Mesodermal cell (in vitro differentiated cells): ENCODE measurements around the gene DNAJC18.

Experiments
- H3K27ac ChIP-seq: 2 replicates; pipeline ENCODE4 v1.7.0; 2013; ENCODE audit warnings: mild to moderate bottlenecking, low read depth, low read length, moderate library complexity; ENCODE audit not compliant: severe bottlenecking
- H3K36me3 ChIP-seq: 2 replicates; pipeline ENCODE4 v1.7.1; 2013; ENCODE audit warnings: mild to moderate bottlenecking, low read length, moderate library complexity; ENCODE audit not compliant: control insufficient read depth, insufficient read depth
- H3K4me1 ChIP-seq: one replicate; pipeline ENCODE4 v1.7.1; 2013; ENCODE audit warnings: mild to moderate bottlenecking, low read length; ENCODE audit not compliant: insufficient read depth, control insufficient read depth, poor library complexity, severe bottlenecking
- H3K4me3 ChIP-seq: 2 replicates; pipeline ENCODE4 v1.7.0; 2013; ENCODE audit warnings: low read length, control low read depth, mild to moderate bottlenecking; ENCODE audit not compliant: insufficient read depth, poor library complexity, severe bottlenecking; ENCODE audit errors: extremely low read depth
- H3K9me3 ChIP-seq: 2 replicates; pipeline ENCODE4 v1.7.1; 2013; ENCODE audit warnings: mild to moderate bottlenecking, low read length, moderate library complexity; ENCODE audit not compliant: control insufficient read depth
- WGBS, 2 experiments: methylation state at CpG; one replicate each; pipeline ENCODE4 v1.1.5; 2013; ENCODE audit warnings: missing lambda C conversion rate in 2 of 2; ENCODE audit not compliant: insufficient coverage in 2 of 2; 5-methylcytosine and 5-hydroxymethylcytosine counted together

The DNAJC18 gene

DNA sequence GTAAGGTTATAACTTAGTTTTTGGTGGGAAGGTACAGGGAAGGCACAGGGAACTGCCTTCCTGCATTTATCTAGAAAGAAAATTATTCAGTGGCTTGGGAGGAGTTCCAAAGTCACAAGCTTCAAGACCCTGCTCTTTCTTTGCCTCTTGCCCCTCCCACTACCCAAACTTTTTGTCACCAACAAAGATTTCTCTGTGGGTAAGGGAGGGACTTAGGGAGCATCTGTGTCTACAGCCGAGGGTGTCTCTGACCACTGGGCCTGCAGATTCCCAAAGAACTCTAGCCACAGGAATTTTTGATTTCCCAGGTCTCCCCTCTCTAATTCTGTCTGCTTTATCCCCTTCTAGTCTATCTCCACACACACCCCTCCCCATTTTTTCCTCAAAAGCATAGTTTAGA lies 21.1 kb upstream of the DNAJC18 start:
- Histone ChIP-seq H3K4me1 (peaks cover 34% of the 10 kb centered on the region), H3K9me3 (no peaks in the 10 kb centered on the region), H3K36me3 (no peaks in the 10 kb centered on the region), H3K27ac (no peak overlapping the region), H3K4me3 (no peak overlapping the region)
- WGBS, 2 experiments: 100% methylated on average over 1 of the region's 1 CpG; no CpG with 5 or more reads in 1 of the 2 experiments

GRCh38 chr5:139459451-139459934 lies 20.2 kb upstream of the DNAJC18 start:
- no peak overlapping the region for H3K4me3 ChIP-seq
- WGBS, 2 experiments: 80 to 84% methylated on average over 7 to 8 of the region's 8 CpGs
- H3K4me1 ChIP-seq: peaks cover 34% of the 10 kb centered on the region
- peak overlapping the region; percentile 29 for H3K27ac ChIP-seq
- H3K36me3 ChIP-seq: no peaks in the 10 kb centered on the region
- H3K9me3 ChIP-seq: no peaks in the 10 kb centered on the region

- Histone ChIP-seq H3K36me3 (no peaks in the 10 kb centered on the region), H3K27ac (no peak overlapping the region), H3K4me1 (peaks cover 34% of the 10 kb centered on the region), H3K9me3 (no peaks in the 10 kb centered on the region), H3K4me3 (no peak overlapping the region)
- WGBS, 2 experiments: 84 to 100% methylated on average over 3 to 6 of the region's 8 CpGs
These were observed 19.5 kb upstream of the DNAJC18 start for GRCh38 chr5:139458580-139459407.

- no peak overlapping the region for H3K4me3 ChIP-seq
- H3K36me3 ChIP-seq: no peaks in the 10 kb centered on the region
- H3K27ac ChIP-seq: no peak overlapping the region
- WGBS, 2 experiments: 90 to 97% methylated on average over 2 to 5 of the region's 5 CpGs
- H3K4me1 ChIP-seq: peaks cover 31% of the 10 kb centered on the region
- no peaks in the 10 kb centered on the region for H3K9me3 ChIP-seq
These were observed 18.5 kb upstream of the DNAJC18 start for GRCh38 chr5:139457653-139458306.

DNA sequence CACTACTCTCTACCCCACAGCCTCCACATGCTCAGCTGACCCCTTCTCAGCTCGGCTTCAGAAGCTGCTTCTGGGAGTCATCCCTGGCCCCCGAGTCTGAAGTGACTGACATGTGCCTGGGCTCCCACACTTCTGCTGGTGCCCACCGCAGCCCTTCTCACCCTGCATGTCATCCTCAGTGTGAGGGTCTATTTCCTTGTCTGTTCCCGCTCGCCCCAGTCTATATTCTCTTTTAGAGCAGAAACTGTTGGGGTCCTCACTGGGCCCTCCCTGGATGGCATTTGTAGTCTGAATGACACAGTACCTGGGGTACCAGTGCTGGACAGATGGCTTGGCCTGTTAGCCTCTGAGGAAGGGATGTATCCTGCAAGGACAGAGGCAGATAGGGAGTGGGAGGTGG lies 17.9 kb upstream of the DNAJC18 start:
- WGBS, 2 experiments: 97 to 100% methylated on average over 3 to 4 of the region's 5 CpGs

GRCh38 chr5:139456776-139457175 lies 17.5 kb upstream of the DNAJC18 start:
- H3K4me3 ChIP-seq: no peak overlapping the region
- no peaks in the 10 kb centered on the region for H3K36me3 ChIP-seq
- 91 to 94% methylated on average over 12 of the region's 12 CpGs for WGBS, 2 experiments
- H3K27ac ChIP-seq: no peak overlapping the region
- H3K9me3 ChIP-seq: no peaks in the 10 kb centered on the region
- H3K4me1 ChIP-seq: peaks cover 21% of the 10 kb centered on the region

More for the DNA sequence above, 17.9 kb upstream of the DNAJC18 start:
- Histone ChIP-seq H3K4me1 (peaks cover 26% of the 10 kb centered on the region), H3K27ac (no peak overlapping the region), H3K36me3 (no peaks in the 10 kb centered on the region), H3K4me3 (no peak overlapping the region), H3K9me3 (no peaks in the 10 kb centered on the region)

DNA sequence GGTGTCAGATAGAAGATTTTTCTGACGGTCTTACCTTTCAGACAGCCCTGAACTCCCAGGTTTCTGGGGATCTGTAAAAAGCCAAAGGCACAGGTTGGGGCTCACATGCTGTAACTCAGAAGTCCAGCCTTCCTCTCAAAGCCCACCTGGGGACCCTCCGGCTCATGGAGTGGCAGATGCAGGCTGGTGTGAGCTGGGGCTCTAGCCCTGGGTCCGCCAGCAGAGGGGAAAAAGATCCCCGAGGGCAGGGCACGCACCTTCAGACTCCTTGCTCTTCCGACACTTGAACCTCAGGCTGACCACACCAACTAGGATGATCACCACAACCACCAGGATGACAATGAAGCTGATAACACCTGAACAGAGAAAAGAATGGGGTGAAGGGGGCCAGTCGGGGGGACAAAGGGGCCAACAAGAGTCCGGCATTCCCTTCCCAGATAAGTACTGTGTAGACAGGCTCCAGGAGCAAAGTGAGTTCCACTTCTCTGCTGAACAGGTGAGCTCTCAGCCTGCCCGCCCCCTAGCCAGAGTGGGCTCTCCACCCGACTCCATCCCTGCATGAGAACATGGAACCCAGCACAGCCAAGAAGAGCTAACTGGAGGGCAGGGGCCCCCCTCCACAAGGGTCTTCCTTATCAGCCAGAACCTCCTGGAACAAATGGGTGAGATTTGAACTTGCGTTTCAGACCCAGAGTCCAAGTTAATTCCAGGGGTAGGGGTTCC lies 15.4 kb upstream of the DNAJC18 start:
- Histone ChIP-seq H3K36me3 (peaks cover 7% of the 10 kb centered on the region), H3K4me3 (no peak overlapping the region), H3K9me3 (no peaks in the 10 kb centered on the region), H3K27ac (no peak overlapping the region), H3K4me1 (peaks cover 9% of the 10 kb centered on the region)
- WGBS, 2 experiments: 84 to 87% methylated on average over 3 to 9 of the region's 11 CpGs

DNA sequence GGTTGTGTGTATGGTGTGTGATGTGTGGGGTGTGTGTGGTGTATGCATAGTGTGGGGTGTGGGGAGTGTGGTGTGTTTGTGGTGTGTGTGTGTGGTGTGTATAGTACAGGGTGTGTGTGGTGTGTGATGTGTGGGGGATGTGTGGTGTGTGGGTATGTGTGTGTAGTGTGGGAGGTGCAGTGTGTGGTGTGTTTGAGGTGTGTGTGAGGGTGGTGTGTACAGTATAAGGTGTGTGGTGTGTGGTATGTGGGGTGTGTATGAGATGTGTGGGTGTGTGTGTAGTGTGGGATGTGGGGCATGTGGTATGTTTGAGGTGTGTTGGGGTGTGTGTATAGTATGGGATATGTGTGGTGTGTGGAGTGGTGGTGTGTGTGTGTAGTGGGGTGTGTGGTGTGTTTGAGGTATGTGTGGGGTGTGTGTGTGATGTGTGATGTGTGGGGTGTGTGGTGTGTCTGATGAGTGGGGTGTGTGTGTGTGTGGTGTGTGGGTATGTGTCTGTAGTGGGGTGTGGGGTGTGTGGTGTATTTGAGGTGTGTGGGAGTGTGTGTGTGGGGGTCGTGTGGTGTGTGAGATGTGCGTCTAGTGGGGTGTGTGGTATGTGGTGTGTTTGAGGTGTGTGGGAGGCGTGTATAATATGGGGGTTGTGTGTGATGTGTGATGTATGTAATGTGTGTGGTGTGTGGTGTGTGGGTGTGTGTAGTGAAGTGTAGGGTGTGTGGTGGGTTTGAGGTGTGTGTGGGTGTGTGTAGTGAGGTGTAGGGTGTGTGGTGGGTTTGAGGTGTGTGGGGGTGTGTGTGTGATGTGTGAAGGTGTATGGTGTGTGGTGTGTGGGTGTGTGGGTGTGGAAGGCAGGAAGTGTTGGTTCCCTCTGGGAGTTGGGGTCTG lies 14.6 kb upstream of the DNAJC18 start:
- H3K4me1 ChIP-seq: peaks cover 2% of the 10 kb centered on the region
- peaks cover 7% of the 10 kb centered on the region for H3K36me3 ChIP-seq
- H3K4me3 ChIP-seq: no peak overlapping the region
- no peaks in the 10 kb centered on the region for H3K9me3 ChIP-seq
- no peak overlapping the region for H3K27ac ChIP-seq
- WGBS, 2 experiments: 83 to 91% methylated on average over 3 of the region's 3 CpGs

- Histone ChIP-seq H3K27ac (no peak overlapping the region), H3K4me3 (no peak overlapping the region), H3K4me1 (no peaks in the 10 kb centered on the region), H3K9me3 (no peaks in the 10 kb centered on the region), H3K36me3 (peaks cover 11% of the 10 kb centered on the region)
- 50 to 77% methylated on average over 1 to 3 of the region's 3 CpGs for WGBS, 2 experiments
These were observed 12.7 kb upstream of the DNAJC18 start for GRCh38 chr5:139451878-139452660.
